ENCODE data around the gene CEP20. TPM values are rescaled to one million over a fixed set of nuclear protein-coding genes. Genes with fewer than 3 reads are reported as not detected.

CEP20 gene, protein sequence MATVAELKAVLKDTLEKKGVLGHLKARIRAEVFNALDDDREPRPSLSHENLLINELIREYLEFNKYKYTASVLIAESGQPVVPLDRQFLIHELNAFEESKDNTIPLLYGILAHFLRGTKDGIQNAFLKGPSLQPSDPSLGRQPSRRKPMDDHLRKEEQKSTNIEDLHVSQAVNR
- 45.9 and 50.2 TPM in 2 replicates for total RNA-seq

DNA sequence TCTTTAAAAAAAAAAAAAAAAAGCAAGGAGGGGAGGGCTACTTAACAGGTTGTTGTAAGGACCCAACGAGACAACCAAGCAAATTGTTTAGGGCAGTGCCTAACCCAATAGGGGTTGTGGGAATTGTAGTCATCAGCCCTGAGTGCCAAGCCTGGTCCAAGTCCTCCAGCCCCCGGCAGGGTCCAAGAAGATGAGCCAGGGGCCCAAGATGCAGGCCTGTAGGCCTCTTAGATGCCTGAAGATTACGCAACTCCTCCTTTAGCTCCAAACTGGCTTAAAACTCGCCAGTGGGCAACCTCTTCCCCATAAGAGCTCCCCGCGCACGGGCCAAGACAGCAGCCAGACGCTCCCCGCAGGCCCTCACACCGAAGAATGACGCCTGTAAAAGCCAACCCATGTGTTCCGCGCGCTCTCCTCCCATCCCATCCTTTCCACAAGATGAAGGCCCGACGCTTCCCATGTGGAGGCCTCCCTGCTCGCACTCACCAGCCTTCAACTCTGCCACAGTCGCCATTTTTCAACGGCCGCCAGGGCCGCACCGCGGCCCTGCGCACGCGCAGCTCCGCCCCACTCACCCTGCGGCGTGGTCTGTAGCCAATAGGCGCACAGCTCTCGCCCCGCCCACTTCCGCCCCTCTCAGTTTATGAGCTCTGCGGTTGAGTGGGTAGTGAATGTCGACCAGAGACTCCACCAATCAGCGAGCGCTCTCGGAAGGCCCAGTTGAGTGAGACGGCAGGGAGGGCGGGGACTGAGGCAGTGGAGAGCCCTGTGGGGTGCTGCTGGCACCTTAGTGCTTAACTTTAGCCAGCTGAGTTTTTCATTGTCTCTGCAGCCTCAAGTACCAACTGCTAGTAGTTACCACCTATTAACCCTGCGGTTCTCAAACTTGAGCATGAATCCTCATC lies at the start of gene CEP20:
Gene CEP20, minus strand, starts transcription at position 532 of the 905 bp plus-strand sequence. Its CDS starts 18 bp downstream, at position 514.

DNA sequence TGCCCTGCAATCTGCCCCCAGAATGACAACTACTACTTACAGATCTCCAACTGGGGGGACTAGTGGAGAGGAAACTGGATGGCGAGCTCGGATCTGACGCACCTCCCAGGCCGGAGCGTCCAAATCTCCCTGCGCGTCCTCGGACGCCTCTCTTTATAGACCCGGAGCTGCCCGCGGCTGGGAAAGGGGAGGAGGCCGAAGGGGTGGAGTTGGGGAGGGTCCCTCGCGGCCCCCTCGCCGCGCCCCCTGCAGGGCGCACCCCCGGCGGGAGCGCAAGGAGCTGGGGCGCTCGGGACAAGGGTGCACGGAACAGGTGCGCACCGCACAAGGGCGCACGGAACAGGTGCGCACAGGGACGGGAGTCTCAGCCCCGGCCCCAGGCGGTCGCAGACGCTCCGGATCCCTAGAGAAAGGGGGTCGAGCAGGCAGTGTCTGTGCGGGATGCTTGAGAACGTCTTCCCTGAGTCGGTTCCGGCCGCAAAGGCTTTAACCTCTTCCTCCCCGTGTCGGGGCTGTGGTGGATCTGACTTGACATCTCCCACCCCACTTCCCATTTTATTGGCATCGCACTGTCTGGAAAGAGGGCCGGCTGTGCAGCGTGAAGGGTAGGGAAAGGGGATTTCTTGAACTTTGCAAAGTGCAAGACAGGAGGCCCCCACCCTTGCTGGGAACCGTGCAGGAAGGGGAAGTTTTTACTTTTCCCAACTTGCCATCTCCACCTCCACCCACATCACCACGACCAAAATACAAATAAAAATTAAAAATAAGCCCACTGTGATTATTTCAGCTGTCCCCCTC lies 31.3 kb downstream of the CEP20 start, which contains the start of gene MYH11:
Gene MYH11, minus strand, starts transcription at position 128 of the 798 bp plus-strand sequence. CDS start 18,776 bp downstream, outside the sequence.

Small RNA genes lying within 50 kb of the gene (small RNA-seq; reads per million reads assigned to genes)
- gene RNU6-213P: not detected

Other genes starting within 250 kb of the CEP20 start
- gene MARF1, start 245.4 kb downstream of the CEP20 start, total RNA-seq: 15.1 and 24.3 TPM in 2 replicates
- gene NDE1, start 238.4 kb downstream of the CEP20 start, total RNA-seq: 34.4 and 43.6 TPM in 2 replicates
- 0.36 and 0.49 TPM in 2 replicates for gene MYH11, start 31.6 kb downstream of the CEP20 start, total RNA-seq
- 26.6 and 30.6 TPM in 2 replicates for gene ABCC1, start 61.0 kb upstream of the CEP20 start, total RNA-seq

Data from hair follicle dermal papilla cell (primary cell).